Cardiac fibroblast (primary cell): ENCODE data around the gene PPP1CA.

Experiments used
- DNase-seq, 2 donors: peaks; one replicate each; pipeline versions ENCODE4 v3.0.0 to v3.0.0-alpha.2; 2010; ENCODE audit warnings: low read depth in 2 of 2
- H3K4me3 ChIP-seq, 2 donors: replicated peaks in 1 of 2; 1 replicate in 1 of 2; 2 replicates in 1 of 2; pipeline ENCODE4 v1.5.1; 2011; ENCODE audit warnings: low read depth in 2 of 2, low read length in 2 of 2, mild to moderate bottlenecking in 2 of 2, moderate library complexity in 1 of 2
- TF ChIP-seq, protein P1 (sequence below): IDR thresholded peaks from one replicate; pipeline ENCODE4 v1.5.1; 2011; ENCODE audit warnings: low read depth, mild to moderate bottlenecking, low read length, inconsistent platforms

The PPP1CA gene

DNA sequence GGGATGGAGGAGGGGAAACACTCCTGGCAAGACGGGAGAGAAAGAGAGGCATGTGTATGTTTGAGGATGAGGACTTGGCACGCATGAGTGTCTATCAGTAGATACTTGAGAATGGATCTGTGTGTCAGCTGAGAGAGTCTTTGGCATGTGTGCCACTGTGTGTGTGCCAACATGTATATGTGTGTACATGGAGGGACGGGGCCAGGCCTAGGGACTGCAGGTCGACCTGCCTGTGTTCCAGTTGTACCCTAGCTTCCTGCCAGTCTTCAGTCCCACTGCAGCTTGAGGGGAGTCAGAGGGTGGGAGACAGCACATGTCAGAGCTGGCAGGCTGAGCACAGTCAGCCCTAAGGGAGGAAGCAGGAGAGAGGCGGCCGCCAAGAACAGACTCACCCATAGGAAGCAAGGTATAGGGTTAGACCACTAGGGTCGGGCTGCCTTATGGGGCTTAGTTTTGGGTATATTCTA lies 33.9 kb downstream of the PPP1CA start:
- TF ChIP-seq, protein P1, sequence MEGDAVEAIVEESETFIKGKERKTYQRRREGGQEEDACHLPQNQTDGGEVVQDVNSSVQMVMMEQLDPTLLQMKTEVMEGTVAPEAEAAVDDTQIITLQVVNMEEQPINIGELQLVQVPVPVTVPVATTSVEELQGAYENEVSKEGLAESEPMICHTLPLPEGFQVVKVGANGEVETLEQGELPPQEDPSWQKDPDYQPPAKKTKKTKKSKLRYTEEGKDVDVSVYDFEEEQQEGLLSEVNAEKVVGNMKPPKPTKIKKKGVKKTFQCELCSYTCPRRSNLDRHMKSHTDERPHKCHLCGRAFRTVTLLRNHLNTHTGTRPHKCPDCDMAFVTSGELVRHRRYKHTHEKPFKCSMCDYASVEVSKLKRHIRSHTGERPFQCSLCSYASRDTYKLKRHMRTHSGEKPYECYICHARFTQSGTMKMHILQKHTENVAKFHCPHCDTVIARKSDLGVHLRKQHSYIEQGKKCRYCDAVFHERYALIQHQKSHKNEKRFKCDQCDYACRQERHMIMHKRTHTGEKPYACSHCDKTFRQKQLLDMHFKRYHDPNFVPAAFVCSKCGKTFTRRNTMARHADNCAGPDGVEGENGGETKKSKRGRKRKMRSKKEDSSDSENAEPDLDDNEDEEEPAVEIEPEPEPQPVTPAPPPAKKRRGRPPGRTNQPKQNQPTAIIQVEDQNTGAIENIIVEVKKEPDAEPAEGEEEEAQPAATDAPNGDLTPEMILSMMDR, result no peak
- no peak for DNase-seq
- no peak overlapping the region for H3K4me3 ChIP-seq

DNA sequence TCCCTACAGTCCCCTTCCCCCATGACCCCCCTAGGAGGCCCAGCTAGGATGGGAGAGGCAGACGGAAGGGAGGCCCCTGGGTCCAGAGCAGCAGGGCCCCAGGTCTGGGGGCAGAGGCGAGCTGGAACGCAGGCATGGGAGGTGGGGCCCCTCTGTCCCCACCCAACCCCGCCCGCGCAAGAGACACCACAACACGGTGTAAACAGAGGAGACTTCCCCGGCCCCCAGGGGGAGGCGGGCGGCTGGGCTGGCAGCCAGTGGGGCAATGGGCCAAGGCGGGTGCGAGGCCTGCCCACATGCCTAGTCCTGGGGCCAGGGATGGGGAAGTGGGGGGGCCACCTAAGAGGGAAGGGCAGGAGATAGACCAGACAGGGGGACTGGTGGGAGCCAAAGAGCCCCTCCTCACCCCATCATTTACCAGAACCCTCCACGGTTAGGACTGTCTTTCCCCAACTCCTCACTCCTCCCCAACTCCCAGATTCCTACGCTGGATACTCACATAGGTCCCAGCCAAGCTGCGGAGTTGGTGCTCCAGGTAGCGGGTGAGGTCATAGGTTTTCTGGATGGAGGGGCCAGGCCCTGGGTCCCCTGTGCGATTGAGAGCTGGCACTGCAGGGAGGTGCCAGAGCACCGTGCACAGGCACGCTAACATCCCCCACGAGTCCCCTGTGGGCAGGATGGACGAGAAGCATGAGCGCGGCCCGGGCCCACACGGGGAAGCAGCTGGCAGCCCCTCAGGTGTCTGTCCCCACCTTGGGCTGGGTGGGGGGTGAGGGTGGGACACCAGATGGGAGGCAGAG lies 34.5 kb downstream of the PPP1CA start:
- H3K4me3 ChIP-seq, result no peak overlapping the region
- peak in 1 of 2 donors; percentile 79 for DNase-seq
- TF ChIP-seq, protein P1, result no peak

DNA sequence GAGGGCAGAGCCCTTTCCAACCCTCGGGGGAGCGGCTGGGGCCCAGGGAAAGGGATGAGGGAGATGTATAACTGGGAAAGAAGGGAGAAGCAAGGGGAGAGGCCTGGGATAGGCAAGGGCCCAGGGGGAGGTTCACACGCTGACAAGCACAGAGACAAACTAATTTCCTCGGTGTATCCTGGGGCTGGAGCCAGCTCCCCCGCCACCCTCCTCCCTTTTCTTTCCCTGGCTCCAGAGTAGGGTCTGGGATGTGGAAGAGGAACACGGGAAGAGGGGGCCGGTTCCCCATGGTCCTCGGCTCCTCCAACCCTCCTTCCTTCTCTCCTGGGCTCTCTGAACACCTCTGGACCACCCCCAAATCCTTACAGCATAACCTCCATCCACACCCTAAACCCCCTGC lies 35.1 kb downstream of the PPP1CA start:
- H3K4me3 ChIP-seq, result no peak overlapping the region
- TF ChIP-seq, protein P1, result no peak

DNA sequence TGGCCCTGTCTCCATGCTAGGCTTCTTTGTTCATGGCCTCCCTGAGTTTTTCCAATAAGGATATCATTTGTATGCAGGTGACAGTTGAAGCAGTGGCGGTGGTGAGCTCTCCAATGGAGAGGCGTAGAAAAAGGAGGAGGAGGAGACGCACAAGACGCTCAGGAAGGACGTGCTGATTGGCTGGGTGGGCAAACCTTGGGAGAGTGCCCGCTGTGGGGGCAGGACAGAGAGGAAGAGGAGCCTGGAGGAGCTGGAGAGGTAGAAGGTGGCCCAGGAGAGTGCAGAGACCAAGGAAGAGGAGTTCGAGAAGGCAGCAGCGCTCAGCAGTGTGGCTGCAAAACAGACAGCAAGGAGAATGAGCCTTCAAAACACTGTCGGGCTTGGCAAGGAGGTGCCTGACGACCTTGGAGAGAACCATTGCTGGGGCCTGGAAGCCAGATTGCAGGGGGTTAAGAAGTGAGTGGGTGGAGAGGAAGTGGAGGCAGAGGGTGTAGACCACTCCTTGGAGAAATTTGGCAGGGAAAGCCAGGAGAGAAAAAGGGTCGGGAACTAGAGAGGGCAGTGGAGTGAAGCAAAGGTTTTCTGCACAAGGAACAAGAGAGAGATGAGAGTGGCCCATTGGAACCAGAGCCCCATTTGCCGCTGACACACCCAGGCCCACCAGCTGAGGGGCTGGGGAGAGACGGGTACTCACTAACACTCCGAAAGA lies 35.8 kb downstream of the PPP1CA start:
- DNase-seq, result peak in 1 of 2 donors; percentile 51
- TF ChIP-seq, protein P1, result no peak
- H3K4me3 ChIP-seq, result no peak overlapping the region

More for the DNA sequence above, 35.1 kb downstream of the PPP1CA start:
- DNase-seq, result peak in 1 of 2 donors; percentile 78

DNA sequence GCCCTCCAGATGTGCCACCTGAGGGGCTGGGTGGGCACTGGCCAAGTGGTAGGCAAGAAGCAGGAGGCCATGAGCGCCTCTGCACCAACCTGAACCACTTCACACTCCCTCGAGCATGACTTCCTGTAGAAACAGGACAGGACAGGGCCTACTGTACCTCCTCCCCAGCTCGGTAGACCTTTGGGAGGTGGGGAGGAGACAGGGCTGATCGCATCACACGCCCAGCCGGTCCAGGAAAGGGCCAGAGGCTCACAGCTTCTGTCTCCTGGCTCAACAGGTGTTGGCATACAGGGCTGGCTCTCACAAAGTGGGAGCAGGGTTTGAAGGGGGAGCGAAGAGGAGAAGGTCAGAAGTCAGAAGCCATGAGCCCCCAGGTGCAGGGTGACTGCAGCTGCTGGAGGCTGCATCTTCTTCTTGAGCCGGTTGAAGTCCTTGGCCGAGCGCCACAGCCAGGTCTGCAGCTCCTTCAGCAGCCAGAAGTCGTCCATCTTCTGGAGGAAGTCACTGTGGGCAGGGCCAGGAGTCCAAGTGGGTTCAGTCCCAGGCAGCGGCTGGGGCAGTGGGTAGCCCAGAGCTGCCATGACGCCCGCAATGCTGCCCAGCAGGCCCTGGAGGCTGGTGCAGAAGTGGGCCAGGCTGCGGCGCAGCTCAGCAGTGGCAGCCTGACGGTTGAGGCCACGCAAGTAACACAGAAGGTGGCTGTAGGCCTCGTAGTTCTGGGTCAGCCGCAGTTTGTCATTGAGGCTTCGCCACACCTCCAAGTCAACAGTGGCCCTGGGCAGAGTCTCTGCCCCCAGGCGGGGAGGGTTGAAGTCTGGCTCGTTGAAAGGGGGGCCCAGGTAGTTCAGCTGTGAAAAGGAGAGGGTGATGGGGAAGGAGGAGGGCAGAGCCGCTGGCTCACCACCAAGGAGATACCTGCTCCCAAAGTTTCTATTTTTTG lies 36.6 kb downstream of the PPP1CA start:
- DNase-seq, result no peak
- TF ChIP-seq, protein P1, result no peak

DNA sequence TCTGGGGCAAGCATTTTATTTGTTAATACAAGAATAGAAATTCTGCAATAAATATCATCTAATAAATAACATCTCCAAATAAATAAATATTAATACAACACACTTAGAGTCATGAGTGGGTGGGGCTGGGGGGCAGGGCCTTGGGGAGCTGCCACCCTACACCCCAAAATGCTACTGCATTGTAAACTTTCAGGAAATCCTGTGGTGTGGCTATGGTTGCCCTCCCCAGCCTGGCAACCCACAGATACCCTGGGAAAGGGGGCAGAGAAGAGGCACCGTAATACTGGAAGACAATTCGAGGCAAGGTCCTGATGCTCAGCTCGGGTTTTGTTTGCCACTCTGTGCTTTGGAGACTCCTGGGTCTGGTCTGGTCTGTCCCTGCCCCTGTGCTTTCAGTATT lies 37.5 kb downstream of the PPP1CA start:
- no peak for DNase-seq
- TF ChIP-seq, protein P1, result no peak

More for the DNA sequence above, 36.6 kb downstream of the PPP1CA start:
- H3K4me3 ChIP-seq, result no peak overlapping the region

More for the DNA sequence above, 37.5 kb downstream of the PPP1CA start:
- H3K4me3 ChIP-seq, result no peak overlapping the region
